Esophagus muscularis mucosa (tissue), 4 donors: Measurements from ENCODE around the gene ADGRG4.

Experiments
- CTCF ChIP-seq, 3 experiments: fragments of 200-600 bp in 2 of 3; fragments of 450-650 bp in 1 of 3; sonication (generic) in 2 of 3; IDR thresholded peaks; one replicate each; pipeline ENCODE4 v1.5.1; 2017 to 2019; ENCODE audit warnings: antibody characterized with exemption in 3 of 3, mild to moderate bottlenecking in 2 of 3, moderate library complexity in 1 of 3
- EP300 ChIP-seq: sonication (generic); formaldehyde crosslinking; IDR thresholded peaks from one replicate; pipeline ENCODE4 v1.6.1; 2017; ENCODE audit warnings: antibody characterized with exemption
- POLR2A ChIP-seq: fragments of 450-650 bp; IDR thresholded peaks from one replicate; pipeline ENCODE4 v1.6.1; 2017; ENCODE audit warnings: antibody characterized with exemption, moderate library complexity, mild to moderate bottlenecking, low read depth
- POLR2AphosphoS5 ChIP-seq, 2 donors: sonication (generic); formaldehyde crosslinking; IDR thresholded peaks; one replicate each; pipeline ENCODE4 v1.6.1; 2017; ENCODE audit warnings: antibody characterized with exemption in 2 of 2

- TF ChIP-seq POLR2A (no peak), POLR2AphosphoS5 (IDR thresholded peaks at IDR 0.05) (no peak), CTCF (IDR thresholded peaks at IDR 0.05) (no peak), EP300 (no peak)
Measured at GRCh38 chrX:136258951-136259350, 41.8 kb upstream of the ADGRG4 start.
